HepG2 (cell line): Measurements from ENCODE around the gene PRDX2. TPM values are rescaled to one million over a fixed set of nuclear protein-coding genes. Genes with fewer than 3 reads are reported as not detected.
A peak's percentile ranks its signal among the peaks of the same experiment; 100 is the strongest.

Experiments
- ADNP ChIP-seq: sonication (generic); formaldehyde crosslinking; IDR thresholded peaks from 2 replicates; pipeline ENCODE4 v1.4.0; 2020; ENCODE audit warnings: missing genetic modification reagents
- ATF1 ChIP-seq: IDR thresholded peaks from 2 replicates; pipeline ENCODE4 v1.6.1; 2016; ENCODE audit warnings: mild to moderate bottlenecking, control low read depth
- MEIS2 ChIP-seq: sonication (generic); formaldehyde crosslinking; IDR thresholded peaks from 2 replicates; pipeline ENCODE4 v1.9.0; 2021; ENCODE audit warnings: mild to moderate bottlenecking, missing genetic modification reagents
- MIXL1 ChIP-seq: IDR thresholded peaks from 2 replicates; pipeline ENCODE4 v1.6.1; 2016
- NCOA1 ChIP-seq: sonication (generic); formaldehyde crosslinking; IDR thresholded peaks from 2 replicates; pipeline ENCODE4 v1.9.0; 2021; ENCODE audit warnings: missing genetic modification reagents
- SATB2 ChIP-seq: sonication (generic); formaldehyde crosslinking; IDR thresholded peaks from 2 replicates; pipeline ENCODE4 v1.5.0; 2020; ENCODE audit warnings: missing genetic modification reagents
- SOX5 ChIP-seq: IDR thresholded peaks from 2 replicates; pipeline ENCODE4 v1.6.1; 2016; ENCODE audit warnings: borderline replicate concordance
- ZFYVE20 ChIP-seq: sonication (generic); formaldehyde crosslinking; IDR thresholded peaks from 2 replicates; pipeline ENCODE4 v1.8.0; 2023; ENCODE audit warnings: low read depth, mild to moderate bottlenecking, moderate library complexity, missing genetic modification reagents, borderline replicate concordance
- ZNF205 ChIP-seq: IDR thresholded peaks from 2 replicates; pipeline ENCODE4 v1.6.1; 2018; ENCODE audit warnings: missing biosample characterization, missing genetic modification reagents
- ZNF530 ChIP-seq: sonication (generic); formaldehyde crosslinking; IDR thresholded peaks from 2 replicates; pipeline ENCODE4 v1.5.0; 2020; ENCODE audit warnings: low read depth, mild to moderate bottlenecking, missing genetic modification reagents
- ZNF543 ChIP-seq: sonication (generic); formaldehyde crosslinking; IDR thresholded peaks from 2 replicates; pipeline ENCODE4 v1.4.0; 2020; ENCODE audit warnings: mild to moderate bottlenecking, missing genetic modification reagents
- ZNF75D ChIP-seq: sonication (generic); formaldehyde crosslinking; IDR thresholded peaks from 2 replicates; pipeline ENCODE4 v1.8.1; 2023; ENCODE audit warnings: missing genetic modification reagents, mild to moderate bottlenecking, borderline replicate concordance
- ZNF839 ChIP-seq: sonication (generic); formaldehyde crosslinking; IDR thresholded peaks from 2 replicates; pipeline ENCODE4 v1.4.0; 2020; ENCODE audit warnings: missing genetic modification reagents, mild to moderate bottlenecking, borderline replicate concordance
- ZSCAN9 ChIP-seq: IDR thresholded peaks from 2 replicates; pipeline ENCODE4 v1.6.1; 2016; ENCODE audit warnings: borderline replicate concordance
- polyA plus RNA-seq, 8 experiments: library from polyadenylated mRNA; depleted of rRNA in 3 of 8; stranded (reverse) in 7 of 8; unstranded in 1 of 8; fragments of >200 nt; fragmentation: Illumina TruSeq in 4 of 8; extraction: Trizol in 4 of 8; gene quantifications; 2 replicates each; pipeline versions ENCODE4 v1.2.1 to v1.2.3, GENCODE V29; 2011 to 2016; ENCODE audit warnings: low read depth in 4 of 8, missing spikeins in 1 of 8, mixed read lengths in 1 of 8; ENCODE audit not compliant: insufficient read depth in 1 of 8
- total RNA-seq, 5 experiments: library from RNA; depleted of rRNA; stranded (reverse); fragments of >200 nt; fragmentation: Illumina TruSeq; extraction: Trizol; gene quantifications; 2 replicates each; pipeline ENCODE4 v1.2.3, GENCODE V29; 2016; ENCODE audit warnings: low read depth in 1 of 5
- TF ChIP-seq, protein P1 (sequence below): sonication (generic); formaldehyde crosslinking; IDR thresholded peaks from 2 replicates; pipeline ENCODE4 v1.5.0; 2020; ENCODE audit warnings: mild to moderate bottlenecking, missing genetic modification reagents, moderate library complexity
- TF ChIP-seq, protein P2 (sequence below): sonication (generic); formaldehyde crosslinking; IDR thresholded peaks from 2 replicates; pipeline ENCODE4 v1.4.0; 2020; ENCODE audit warnings: mild to moderate bottlenecking, missing genetic modification reagents
- TF ChIP-seq, protein P3 (sequence below): sonication (generic); formaldehyde crosslinking; IDR thresholded peaks from 2 replicates; pipeline ENCODE4 v1.4.0; 2020; ENCODE audit warnings: missing genetic modification reagents

The PRDX2 gene
- total and polyA plus RNA-seq, 2 of the 13 experiments (the other 11 are each of a cell fraction or from before 2014, with no cell fraction given) = 218 to 381 TPM

DNA sequence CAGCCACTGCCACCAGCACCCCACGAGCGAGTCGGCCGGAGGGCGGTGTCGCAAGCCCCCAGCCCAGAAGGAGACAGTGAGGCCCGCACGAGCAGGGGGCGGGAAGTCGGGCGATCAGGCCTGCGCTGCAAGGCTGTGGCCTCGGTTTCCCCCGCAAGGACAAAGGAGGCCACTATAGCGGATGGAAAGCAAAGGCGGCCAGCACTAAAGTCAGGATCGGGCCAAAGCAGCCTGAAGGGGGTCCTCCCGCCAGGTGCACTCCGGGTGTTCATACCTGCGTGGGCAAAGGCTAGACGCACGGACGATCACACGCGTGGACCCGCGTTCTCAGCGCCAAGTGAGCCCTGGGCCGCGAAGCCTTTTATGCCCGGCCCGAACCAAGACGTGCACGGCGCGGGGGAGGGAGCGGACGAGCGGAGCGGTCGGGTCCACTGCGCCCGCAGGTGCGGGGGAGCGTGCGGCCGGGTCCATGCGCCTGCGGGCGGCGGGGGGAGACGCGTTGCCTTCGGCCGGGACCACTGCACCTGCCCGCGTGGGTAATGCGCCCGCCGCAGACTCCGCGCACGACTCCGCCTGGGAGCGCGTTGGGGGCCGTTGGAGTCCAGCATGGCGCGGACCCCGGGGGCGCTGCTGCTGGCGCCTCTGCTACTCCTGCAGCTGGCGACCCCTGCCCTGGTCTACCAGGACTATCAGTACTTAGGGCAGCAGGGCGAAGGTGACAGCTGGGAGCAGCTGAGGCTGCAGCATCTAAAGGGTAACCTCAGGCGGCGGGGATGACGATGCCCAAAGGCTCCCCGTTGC lies at the start of gene PRDX2, which contains the start of gene THSD8 (continued):
- TF ChIP-seq, protein P1, sequence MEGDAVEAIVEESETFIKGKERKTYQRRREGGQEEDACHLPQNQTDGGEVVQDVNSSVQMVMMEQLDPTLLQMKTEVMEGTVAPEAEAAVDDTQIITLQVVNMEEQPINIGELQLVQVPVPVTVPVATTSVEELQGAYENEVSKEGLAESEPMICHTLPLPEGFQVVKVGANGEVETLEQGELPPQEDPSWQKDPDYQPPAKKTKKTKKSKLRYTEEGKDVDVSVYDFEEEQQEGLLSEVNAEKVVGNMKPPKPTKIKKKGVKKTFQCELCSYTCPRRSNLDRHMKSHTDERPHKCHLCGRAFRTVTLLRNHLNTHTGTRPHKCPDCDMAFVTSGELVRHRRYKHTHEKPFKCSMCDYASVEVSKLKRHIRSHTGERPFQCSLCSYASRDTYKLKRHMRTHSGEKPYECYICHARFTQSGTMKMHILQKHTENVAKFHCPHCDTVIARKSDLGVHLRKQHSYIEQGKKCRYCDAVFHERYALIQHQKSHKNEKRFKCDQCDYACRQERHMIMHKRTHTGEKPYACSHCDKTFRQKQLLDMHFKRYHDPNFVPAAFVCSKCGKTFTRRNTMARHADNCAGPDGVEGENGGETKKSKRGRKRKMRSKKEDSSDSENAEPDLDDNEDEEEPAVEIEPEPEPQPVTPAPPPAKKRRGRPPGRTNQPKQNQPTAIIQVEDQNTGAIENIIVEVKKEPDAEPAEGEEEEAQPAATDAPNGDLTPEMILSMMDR (CRISPR knock-in tag) = peak; percentile 23; the same call in 1 of the 2 replicates
- TF ChIP-seq ADNP (CRISPR knock-in tag) (0 out of 2 replicates have a peak, but pooled peaks have one; percentile 20), ZNF205 (CRISPR knock-in tag) (peak; percentile 65; the same call in 1 of the 2 replicates), SATB2 (CRISPR knock-in tag) (peak; percentile 59; the same call in 1 of the 2 replicates), ZNF543 (CRISPR knock-in tag) (peak; percentile 85), ZNF530 (no peak), SOX5 (CRISPR knock-in tag) (0 out of 2 replicates have a peak, but pooled peaks have one; percentile 47), NCOA1 (CRISPR knock-in tag) (peak; percentile 89), ZNF839 (no peak; the same call in 1 of the 2 replicates), MEIS2 (CRISPR knock-in tag) (peak; percentile 78), ZNF75D (CRISPR knock-in tag) (0 out of 2 replicates have a peak, but pooled peaks have one; percentile 89), MIXL1 (CRISPR knock-in tag) (peak; percentile 19; the same call in 1 of the 2 replicates), ZSCAN9 (CRISPR knock-in tag) (no peak; the same call in none of the 2 replicates), ATF1 (CRISPR knock-in tag) (no peak), ZFYVE20 (CRISPR knock-in tag) (peak; percentile 90; the same call in 1 of the 2 replicates)
- TF ChIP-seq, protein P2, sequence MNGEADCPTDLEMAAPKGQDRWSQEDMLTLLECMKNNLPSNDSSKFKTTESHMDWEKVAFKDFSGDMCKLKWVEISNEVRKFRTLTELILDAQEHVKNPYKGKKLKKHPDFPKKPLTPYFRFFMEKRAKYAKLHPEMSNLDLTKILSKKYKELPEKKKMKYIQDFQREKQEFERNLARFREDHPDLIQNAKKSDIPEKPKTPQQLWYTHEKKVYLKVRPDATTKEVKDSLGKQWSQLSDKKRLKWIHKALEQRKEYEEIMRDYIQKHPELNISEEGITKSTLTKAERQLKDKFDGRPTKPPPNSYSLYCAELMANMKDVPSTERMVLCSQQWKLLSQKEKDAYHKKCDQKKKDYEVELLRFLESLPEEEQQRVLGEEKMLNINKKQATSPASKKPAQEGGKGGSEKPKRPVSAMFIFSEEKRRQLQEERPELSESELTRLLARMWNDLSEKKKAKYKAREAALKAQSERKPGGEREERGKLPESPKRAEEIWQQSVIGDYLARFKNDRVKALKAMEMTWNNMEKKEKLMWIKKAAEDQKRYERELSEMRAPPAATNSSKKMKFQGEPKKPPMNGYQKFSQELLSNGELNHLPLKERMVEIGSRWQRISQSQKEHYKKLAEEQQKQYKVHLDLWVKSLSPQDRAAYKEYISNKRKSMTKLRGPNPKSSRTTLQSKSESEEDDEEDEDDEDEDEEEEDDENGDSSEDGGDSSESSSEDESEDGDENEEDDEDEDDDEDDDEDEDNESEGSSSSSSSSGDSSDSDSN (CRISPR knock-in tag) = peak; percentile 85
- TF ChIP-seq, protein P3, sequence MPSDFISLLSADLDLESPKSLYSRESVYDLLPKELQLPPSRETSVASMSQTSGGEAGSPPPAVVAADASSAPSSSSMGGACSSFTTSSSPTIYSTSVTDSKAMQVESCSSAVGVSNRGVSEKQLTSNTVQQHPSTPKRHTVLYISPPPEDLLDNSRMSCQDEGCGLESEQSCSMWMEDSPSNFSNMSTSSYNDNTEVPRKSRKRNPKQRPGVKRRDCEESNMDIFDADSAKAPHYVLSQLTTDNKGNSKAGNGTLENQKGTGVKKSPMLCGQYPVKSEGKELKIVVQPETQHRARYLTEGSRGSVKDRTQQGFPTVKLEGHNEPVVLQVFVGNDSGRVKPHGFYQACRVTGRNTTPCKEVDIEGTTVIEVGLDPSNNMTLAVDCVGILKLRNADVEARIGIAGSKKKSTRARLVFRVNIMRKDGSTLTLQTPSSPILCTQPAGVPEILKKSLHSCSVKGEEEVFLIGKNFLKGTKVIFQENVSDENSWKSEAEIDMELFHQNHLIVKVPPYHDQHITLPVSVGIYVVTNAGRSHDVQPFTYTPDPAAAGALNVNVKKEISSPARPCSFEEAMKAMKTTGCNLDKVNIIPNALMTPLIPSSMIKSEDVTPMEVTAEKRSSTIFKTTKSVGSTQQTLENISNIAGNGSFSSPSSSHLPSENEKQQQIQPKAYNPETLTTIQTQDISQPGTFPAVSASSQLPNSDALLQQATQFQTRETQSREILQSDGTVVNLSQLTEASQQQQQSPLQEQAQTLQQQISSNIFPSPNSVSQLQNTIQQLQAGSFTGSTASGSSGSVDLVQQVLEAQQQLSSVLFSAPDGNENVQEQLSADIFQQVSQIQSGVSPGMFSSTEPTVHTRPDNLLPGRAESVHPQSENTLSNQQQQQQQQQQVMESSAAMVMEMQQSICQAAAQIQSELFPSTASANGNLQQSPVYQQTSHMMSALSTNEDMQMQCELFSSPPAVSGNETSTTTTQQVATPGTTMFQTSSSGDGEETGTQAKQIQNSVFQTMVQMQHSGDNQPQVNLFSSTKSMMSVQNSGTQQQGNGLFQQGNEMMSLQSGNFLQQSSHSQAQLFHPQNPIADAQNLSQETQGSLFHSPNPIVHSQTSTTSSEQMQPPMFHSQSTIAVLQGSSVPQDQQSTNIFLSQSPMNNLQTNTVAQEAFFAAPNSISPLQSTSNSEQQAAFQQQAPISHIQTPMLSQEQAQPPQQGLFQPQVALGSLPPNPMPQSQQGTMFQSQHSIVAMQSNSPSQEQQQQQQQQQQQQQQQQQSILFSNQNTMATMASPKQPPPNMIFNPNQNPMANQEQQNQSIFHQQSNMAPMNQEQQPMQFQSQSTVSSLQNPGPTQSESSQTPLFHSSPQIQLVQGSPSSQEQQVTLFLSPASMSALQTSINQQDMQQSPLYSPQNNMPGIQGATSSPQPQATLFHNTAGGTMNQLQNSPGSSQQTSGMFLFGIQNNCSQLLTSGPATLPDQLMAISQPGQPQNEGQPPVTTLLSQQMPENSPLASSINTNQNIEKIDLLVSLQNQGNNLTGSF (CRISPR knock-in tag) = 0 out of 2 replicates have a peak, but pooled peaks have one; percentile 22
